ENCODE data around the gene LILRA6.
"Not testable (repeated sequence)": the region's sequence is repeated elsewhere in the genome, so short reads cannot be mapped to it uniquely, and the experiment has no call there.

DNA sequence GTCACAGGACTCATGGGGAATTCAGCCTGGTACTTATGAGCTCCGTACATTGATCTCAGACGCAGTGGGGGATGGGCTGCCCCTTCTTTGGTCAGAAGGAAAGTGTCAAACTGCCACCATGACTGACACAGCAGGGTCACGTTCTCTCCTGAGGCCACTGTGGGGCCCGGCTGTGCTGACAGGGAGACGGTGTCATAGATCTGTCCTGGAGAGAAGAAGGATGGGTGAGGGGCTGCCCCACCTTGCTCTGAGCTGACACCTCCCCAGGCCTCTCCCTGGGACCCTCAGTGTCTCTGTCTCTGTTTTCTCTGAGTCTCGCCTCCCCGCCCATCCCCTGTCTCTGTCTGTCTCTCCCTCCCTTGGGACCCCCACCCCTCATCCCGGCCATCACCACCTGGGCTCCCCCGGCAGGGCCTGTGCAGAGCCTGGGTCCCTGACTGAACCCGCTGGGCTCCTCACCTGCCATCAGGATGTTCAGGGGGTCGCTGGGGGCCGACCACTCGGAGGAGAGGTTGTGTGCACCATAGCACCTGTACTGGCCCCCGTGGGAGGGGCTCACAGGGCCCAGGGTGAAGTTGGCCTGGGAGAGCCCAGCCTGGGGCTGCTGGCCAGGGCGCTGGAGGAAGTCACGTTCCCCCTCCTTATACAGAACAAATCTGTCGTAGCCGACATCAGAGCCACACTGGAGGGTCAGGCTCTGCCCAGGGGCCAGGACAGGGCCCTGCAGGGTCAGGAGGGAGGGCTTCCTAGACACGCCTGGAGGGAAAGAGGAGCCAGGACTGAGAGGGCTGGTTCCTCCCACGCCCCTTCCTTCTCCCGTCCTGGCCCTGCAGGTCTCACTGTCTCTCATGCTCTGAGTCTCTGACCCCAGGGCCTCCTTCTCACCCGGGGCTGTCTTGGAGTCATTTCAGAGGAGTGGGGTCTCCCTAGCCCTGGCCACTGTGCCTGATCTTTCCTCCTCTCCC, 1.9 kb downstream of the LILRA6 start:
- not testable (repeated sequence) for TF ChIP-seq POLR2A (IDR thresholded peaks at IDR 0.05)
- TF ChIP-seq, protein P1, sequence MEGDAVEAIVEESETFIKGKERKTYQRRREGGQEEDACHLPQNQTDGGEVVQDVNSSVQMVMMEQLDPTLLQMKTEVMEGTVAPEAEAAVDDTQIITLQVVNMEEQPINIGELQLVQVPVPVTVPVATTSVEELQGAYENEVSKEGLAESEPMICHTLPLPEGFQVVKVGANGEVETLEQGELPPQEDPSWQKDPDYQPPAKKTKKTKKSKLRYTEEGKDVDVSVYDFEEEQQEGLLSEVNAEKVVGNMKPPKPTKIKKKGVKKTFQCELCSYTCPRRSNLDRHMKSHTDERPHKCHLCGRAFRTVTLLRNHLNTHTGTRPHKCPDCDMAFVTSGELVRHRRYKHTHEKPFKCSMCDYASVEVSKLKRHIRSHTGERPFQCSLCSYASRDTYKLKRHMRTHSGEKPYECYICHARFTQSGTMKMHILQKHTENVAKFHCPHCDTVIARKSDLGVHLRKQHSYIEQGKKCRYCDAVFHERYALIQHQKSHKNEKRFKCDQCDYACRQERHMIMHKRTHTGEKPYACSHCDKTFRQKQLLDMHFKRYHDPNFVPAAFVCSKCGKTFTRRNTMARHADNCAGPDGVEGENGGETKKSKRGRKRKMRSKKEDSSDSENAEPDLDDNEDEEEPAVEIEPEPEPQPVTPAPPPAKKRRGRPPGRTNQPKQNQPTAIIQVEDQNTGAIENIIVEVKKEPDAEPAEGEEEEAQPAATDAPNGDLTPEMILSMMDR (IDR thresholded peaks at IDR 0.05): not testable (repeated sequence)
